B cell (primary cell): Measurements from ENCODE around the gene AKT2. TPM values are rescaled to one million over a fixed set of nuclear protein-coding genes. Genes with fewer than 3 reads are reported as not detected.

Experiments used
- ATAC-seq: fragments of 200-7000 bp; cut with Tn5 transposase; one replicate; pipeline ENCODE4 v1.10.0; 2021; ENCODE audit warnings: low read depth, mild to moderate bottlenecking, moderate number of reproducible peaks, moderate library complexity
- CTCF ChIA-PET: fragments of 350-600 bp; sonication (Branson Sonifier 250); formaldehyde crosslinking; loops from one replicate; lab custom pipeline; 2021; ENCODE audit warnings: antibody characterized with exemption, inconsistent platforms; lab: Charles Lee
- POLR2A ChIA-PET: fragments of 350-600 bp; sonication (Branson Sonifier 250); formaldehyde crosslinking; loops from one replicate; lab custom pipeline; 2021; ENCODE audit warnings: antibody characterized with exemption; lab: Charles Lee
- DNase-seq: peaks from one replicate; pipeline ENCODE4 v3.0.0; 2013
- H2AFZ ChIP-seq: 2 replicates; pipeline ENCODE4 v1.6.1; 2012; ENCODE audit warnings: mild to moderate bottlenecking, low read depth, low read length; ENCODE audit not compliant: insufficient read depth, poor library complexity, severe bottlenecking
- H3K27ac ChIP-seq, 2 donors: 1 replicate in 1 of 2; 2 replicates in 1 of 2; pipeline ENCODE4 v1.5.1; 2012 to 2013; ENCODE audit warnings: low read length in 2 of 2, mild to moderate bottlenecking in 2 of 2, moderate library complexity in 1 of 2
- H3K27me3 ChIP-seq, 4 experiments: fragments of 200-600 bp in 1 of 4; sonication (generic) in 1 of 4; replicated peaks in 1 of 4; 1 replicate in 2 of 4; 2 replicates in 2 of 4; pipeline versions ENCODE4 v1.6.1 to v1.7.0; 2013 to 2016; ENCODE audit warnings: low read length in 3 of 4, mild to moderate bottlenecking in 2 of 4, mixed read lengths in 1 of 4, moderate library complexity in 1 of 4; ENCODE audit not compliant: insufficient read depth in 4 of 4, control insufficient read depth in 3 of 4; ENCODE audit errors: control extremely low read depth in 1 of 4
- H3K36me3 ChIP-seq, 2 experiments: replicated peaks in 1 of 2; 1 replicate in 1 of 2; 2 replicates in 1 of 2; pipeline versions ENCODE4 v1.6.1 to v1.7.1; 2013; ENCODE audit warnings: low read length in 1 of 2; ENCODE audit not compliant: insufficient read depth in 2 of 2, control insufficient read depth in 1 of 2; ENCODE audit errors: control extremely low read depth in 1 of 2, extremely low read depth in 1 of 2
- H3K4me1 ChIP-seq, 2 donors: fragments of 200-600 bp in 1 of 2; sonication (generic) in 1 of 2; 1 replicate in 1 of 2; 2 replicates in 1 of 2; pipeline versions ENCODE4 v1.5.1 to v1.6.1; 2013 to 2017; ENCODE audit warnings: low read length in 2 of 2; ENCODE audit not compliant: control insufficient read depth in 2 of 2, insufficient read depth in 2 of 2
- H3K4me2 ChIP-seq: replicated peaks from 2 replicates; pipeline ENCODE3; 2012; ENCODE audit warnings: mild to moderate bottlenecking, low read depth, low read length; ENCODE audit not compliant: poor library complexity, severe bottlenecking
- H3K4me3 ChIP-seq, 5 experiments: fragments of 200-600 bp in 1 of 5; sonication (generic) in 1 of 5; 1 replicate in 3 of 5; 2 replicates in 2 of 5; pipeline versions ENCODE4 v1.5.1 to v1.7.0; 2011 to 2016; ENCODE audit warnings: low read length in 4 of 5, mild to moderate bottlenecking in 4 of 5, low read depth in 2 of 5, control low read depth in 1 of 5, moderate library complexity in 1 of 5; ENCODE audit not compliant: insufficient read depth in 1 of 5; ENCODE audit errors: control extremely low read depth in 1 of 5, extremely low read depth in 1 of 5
- H3K79me2 ChIP-seq: fragments of 200-600 bp; sonication (generic); one replicate; pipeline ENCODE4 v1.6.0; 2016; ENCODE audit warnings: low read length; ENCODE audit not compliant: control insufficient read depth, insufficient read depth
- H3K9ac ChIP-seq: fragments of 200-600 bp; sonication (generic); 2 replicates; pipeline ENCODE4 v1.6.1; 2017; ENCODE audit warnings: mild to moderate bottlenecking, low read length, moderate library complexity
- H3K9me3 ChIP-seq, 3 donors: one replicate each; pipeline versions ENCODE4 v1.6.1 to v1.7.1; 2013; ENCODE audit warnings: low read length in 2 of 3; ENCODE audit not compliant: control insufficient read depth in 2 of 3, insufficient read depth in 1 of 3; ENCODE audit errors: control extremely low read depth in 1 of 3
- H4K20me1 ChIP-seq: 2 replicates; pipeline ENCODE4 v1.6.0; 2012; ENCODE audit warnings: mild to moderate bottlenecking, low read length; ENCODE audit not compliant: insufficient read depth, control insufficient read depth, poor library complexity, severe bottlenecking
- H3K27ac Mint-ChIP-seq: one replicate; pipeline ENCODE4 v1.8.0; 2021; ENCODE audit warnings: mixed read lengths
- H3K27me3 Mint-ChIP-seq: one replicate; pipeline ENCODE4 v1.8.0; 2021; ENCODE audit warnings: mixed read lengths
- H3K4me1 Mint-ChIP-seq: one replicate; pipeline ENCODE4 v1.8.0; 2021; ENCODE audit warnings: mixed read lengths
- H3K4me3 Mint-ChIP-seq: one replicate; pipeline ENCODE4 v1.8.0; 2021; ENCODE audit warnings: mixed read lengths
- H3K9me3 Mint-ChIP-seq: one replicate; pipeline ENCODE4 v1.8.0; 2022; ENCODE audit warnings: mixed read lengths; ENCODE audit not compliant: insufficient read depth
- EZH2 ChIP-seq: IDR thresholded peaks from 2 replicates; pipeline ENCODE4 v1.6.1; 2012; ENCODE audit warnings: borderline replicate concordance, low read depth, mild to moderate bottlenecking, moderate library complexity, low read length; ENCODE audit not compliant: insufficient read depth, poor library complexity, severe bottlenecking
- WGBS: methylation state at CpG from one replicate; pipeline ENCODE4 v1.1.5; 2013; ENCODE audit warnings: missing lambda C conversion rate; ENCODE audit not compliant: insufficient coverage; 5-methylcytosine and 5-hydroxymethylcytosine counted together
- intact Hi-C: fragments of 100-400 bp; cut with micrococcal nuclease; formaldehyde crosslinking; loops from one replicate; pipeline ENCODE4 v1.10.0; 2022
- polyA plus RNA-seq: library from polyadenylated mRNA; depleted of rRNA; stranded (reverse); fragments of >200 nt; gene quantifications from 2 replicates; pipeline ENCODE4 v1.2.3, GENCODE V29; 2012
- total RNA-seq, 2 donors: library from RNA; stranded (reverse); fragments of 120-200 nt in 1 of 2; gene quantifications; 1 replicate in 1 of 2; 2 replicates in 1 of 2; pipeline versions ENCODE4 v1.2.3 to v1.2.4, GENCODE V29; 2013 to 2022
- TF ChIP-seq, protein P1 (sequence below): fragments of 200-600 bp; IDR thresholded peaks from one replicate; pipeline ENCODE4 v1.8.0; 2022; ENCODE audit warnings: antibody characterized with exemption, mild to moderate bottlenecking

Gene AKT2
- total and polyA plus RNA-seq, 2 donors (not counting 1 experiment from before 2014, with no cell fraction given), result 195 to 243 TPM

DNA sequence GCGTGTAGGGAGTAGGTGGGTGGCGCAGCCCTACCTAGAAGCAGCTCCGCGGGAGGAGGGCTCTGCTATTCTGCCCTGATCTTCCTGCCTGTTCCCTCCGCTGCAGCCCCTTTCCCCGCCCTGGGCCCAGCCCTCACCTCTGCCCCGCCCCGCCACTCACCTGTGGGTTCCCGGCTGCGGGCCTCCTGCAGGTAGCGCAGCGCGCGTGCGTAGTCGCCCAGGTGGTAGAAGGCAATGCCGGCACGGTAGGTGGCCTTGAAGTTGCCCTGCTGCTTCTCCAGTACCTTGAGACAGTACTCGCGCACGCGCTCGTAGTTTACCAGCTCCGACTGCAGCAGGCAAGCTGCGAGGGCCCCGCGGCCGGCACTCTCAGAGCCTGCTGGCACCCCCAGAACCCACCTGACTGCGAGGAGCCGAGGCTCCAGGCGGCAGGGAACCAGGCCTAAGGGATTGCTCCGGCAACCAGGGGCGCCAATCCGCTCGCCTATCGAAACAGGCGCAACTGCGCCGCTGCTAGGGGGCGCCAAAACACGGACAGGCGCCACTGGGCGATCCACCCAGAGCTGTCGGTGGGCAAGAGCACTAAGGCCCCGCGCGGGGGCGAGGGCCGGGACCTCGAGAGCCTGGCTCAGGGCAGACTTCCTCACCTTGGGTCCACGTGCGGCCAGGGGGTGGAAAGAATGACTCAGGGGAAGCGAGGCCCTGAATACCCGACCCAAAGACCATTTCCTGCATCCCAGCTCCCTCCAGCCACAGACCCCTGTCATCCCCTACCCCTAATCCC lies 67.9 kb downstream of the AKT2 start:
- Mint-ChIP-seq H3K4me3 (no peak overlapping the region), H3K4me1 (peaks cover 10% of the 10 kb centered on the region), H3K27ac (no peak overlapping the region), H3K27me3 (peaks cover 38% of the 10 kb centered on the region), H3K9me3 (no peaks in the 10 kb centered on the region)
- no peak overlapping the region for H3K27ac ChIP-seq
- DNase-seq (no peak), ATAC-seq (no peak)
- no peaks in the 10 kb centered on the region for H3K36me3 ChIP-seq
- no peak overlapping the region for H3K4me3 ChIP-seq
- H3K4me2 ChIP-seq, result peak overlapping the region; percentile 48
- TF ChIP-seq, protein P1, sequence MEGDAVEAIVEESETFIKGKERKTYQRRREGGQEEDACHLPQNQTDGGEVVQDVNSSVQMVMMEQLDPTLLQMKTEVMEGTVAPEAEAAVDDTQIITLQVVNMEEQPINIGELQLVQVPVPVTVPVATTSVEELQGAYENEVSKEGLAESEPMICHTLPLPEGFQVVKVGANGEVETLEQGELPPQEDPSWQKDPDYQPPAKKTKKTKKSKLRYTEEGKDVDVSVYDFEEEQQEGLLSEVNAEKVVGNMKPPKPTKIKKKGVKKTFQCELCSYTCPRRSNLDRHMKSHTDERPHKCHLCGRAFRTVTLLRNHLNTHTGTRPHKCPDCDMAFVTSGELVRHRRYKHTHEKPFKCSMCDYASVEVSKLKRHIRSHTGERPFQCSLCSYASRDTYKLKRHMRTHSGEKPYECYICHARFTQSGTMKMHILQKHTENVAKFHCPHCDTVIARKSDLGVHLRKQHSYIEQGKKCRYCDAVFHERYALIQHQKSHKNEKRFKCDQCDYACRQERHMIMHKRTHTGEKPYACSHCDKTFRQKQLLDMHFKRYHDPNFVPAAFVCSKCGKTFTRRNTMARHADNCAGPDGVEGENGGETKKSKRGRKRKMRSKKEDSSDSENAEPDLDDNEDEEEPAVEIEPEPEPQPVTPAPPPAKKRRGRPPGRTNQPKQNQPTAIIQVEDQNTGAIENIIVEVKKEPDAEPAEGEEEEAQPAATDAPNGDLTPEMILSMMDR, result no peak
- TF ChIP-seq EZH2, result no peak
- intact Hi-C loops, result no loop called here
- POLR2A ChIA-PET, result no interaction called here
- WGBS, result 24% methylated on average over 49 of the region's 54 CpGs
- H2AFZ ChIP-seq, result no peak overlapping the region
- peaks cover 0 to 19% (median 0%) of the 10 kb centered on the region in 3 donors for H3K9me3 ChIP-seq
- peaks cover 0 to 36% (median 19%) of the 10 kb centered on the region in 4 experiments for H3K27me3 ChIP-seq
- H4K20me1 ChIP-seq, result no peaks in the 10 kb centered on the region
- no peaks in the 10 kb centered on the region for H3K79me2 ChIP-seq
- no peak overlapping the region for H3K9ac ChIP-seq
- H3K4me1 ChIP-seq, result peaks cover 9 to 23% of the 10 kb centered on the region in 2 donors
- CTCF ChIA-PET, result interaction anchor here (0.6 kb wide), 1 partner anchor 425 kb away, joined by 3 read pairs; no protein-coding TSS in a partner anchor

- Mint-ChIP-seq H3K4me3 (no peak overlapping the region), H3K9me3 (no peaks in the 10 kb centered on the region), H3K4me1 (peaks cover 6% of the 10 kb centered on the region), H3K27ac (no peak overlapping the region), H3K27me3 (peaks cover 33% of the 10 kb centered on the region)
- Histone ChIP-seq H3K79me2 (no peaks in the 10 kb centered on the region), H3K27ac (no peak overlapping the region), H3K36me3 (no peaks in the 10 kb centered on the region), H4K20me1 (no peaks in the 10 kb centered on the region), H3K27me3 (peaks cover 0 to 36% (median 19%) of the 10 kb centered on the region in 4 experiments), H3K4me2 (no peak overlapping the region), H3K4me1 (peaks cover 9 to 23% of the 10 kb centered on the region in 2 donors), H3K4me3 (no peak overlapping the region), H3K9ac (no peak overlapping the region), H3K9me3 (peaks cover 0 to 15% (median 0%) of the 10 kb centered on the region in 3 donors), H2AFZ (no peak overlapping the region)
- intact Hi-C loops, result no loop called here
- TF ChIP-seq EZH2, result no peak
- TF ChIP-seq, protein P1, result no peak
- ChIA-PET POLR2A (no interaction called here), CTCF (no interaction called here)
- 44% methylated on average over 9 of the region's 9 CpGs for WGBS
- no peak for DNase-seq
- ATAC-seq, result no peak
Observed at GRCh38 chr19:40216777-40217026, 68.4 kb downstream of the AKT2 start.
